ENCODE results near the gene ATG16L2. TPM values are rescaled to one million over a fixed set of nuclear protein-coding genes. Genes with fewer than 3 reads are reported as not detected.
A peak's percentile ranks its signal among the peaks of the same experiment; 100 is the strongest.

ATG16L2 gene
- total RNA-seq, 6 experiments from 2014 or later, result 8.6 to 23.8 (median 15.4) TPM

DNA sequence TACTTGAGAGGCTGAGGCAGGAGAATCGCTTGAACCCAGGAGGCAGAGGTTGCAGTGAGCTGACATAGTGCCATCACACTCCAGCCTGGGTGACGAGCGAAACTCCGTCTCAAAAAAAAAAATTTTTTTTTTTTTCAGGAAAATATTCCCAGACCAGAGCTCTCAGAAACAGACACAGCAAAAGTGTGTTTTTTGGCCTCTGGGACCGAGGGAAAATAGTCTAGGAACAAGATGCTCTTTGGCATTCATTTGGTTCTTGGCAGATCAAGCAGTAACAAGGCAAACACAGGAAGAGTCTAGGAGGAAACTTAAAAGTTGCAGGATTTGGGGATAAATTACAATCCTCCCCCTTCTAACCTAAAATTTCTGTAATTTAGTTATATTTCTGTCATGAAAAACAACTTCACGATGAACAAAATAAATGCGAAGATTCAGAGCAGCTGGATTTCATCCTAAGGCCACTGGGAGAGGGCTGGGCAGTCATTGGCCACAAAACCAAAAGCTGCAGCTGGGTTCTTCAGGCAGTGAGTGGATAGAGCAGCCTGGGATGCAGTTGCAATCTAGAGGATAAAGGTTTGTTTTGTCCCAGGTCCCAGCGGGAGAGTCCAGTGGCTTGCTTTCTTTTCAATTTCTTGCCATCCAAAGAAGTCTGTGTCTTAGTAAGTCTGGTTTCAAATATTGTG, 19.7 kb downstream of the ATG16L2 start:
- H3K4me3 ChIP-seq, result no peak overlapping the region
- no peak for TF ChIP-seq POLR2A (IDR thresholded peaks at IDR 0.05)
- TF ChIP-seq, protein P1, sequence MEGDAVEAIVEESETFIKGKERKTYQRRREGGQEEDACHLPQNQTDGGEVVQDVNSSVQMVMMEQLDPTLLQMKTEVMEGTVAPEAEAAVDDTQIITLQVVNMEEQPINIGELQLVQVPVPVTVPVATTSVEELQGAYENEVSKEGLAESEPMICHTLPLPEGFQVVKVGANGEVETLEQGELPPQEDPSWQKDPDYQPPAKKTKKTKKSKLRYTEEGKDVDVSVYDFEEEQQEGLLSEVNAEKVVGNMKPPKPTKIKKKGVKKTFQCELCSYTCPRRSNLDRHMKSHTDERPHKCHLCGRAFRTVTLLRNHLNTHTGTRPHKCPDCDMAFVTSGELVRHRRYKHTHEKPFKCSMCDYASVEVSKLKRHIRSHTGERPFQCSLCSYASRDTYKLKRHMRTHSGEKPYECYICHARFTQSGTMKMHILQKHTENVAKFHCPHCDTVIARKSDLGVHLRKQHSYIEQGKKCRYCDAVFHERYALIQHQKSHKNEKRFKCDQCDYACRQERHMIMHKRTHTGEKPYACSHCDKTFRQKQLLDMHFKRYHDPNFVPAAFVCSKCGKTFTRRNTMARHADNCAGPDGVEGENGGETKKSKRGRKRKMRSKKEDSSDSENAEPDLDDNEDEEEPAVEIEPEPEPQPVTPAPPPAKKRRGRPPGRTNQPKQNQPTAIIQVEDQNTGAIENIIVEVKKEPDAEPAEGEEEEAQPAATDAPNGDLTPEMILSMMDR (IDR thresholded peaks at IDR 0.05), result no peak
- DNase-seq (no peak), ATAC-seq (no peak)
- H3K27ac ChIP-seq, result peak overlapping the region; percentile 8 to 39 (median 39)
- no peaks in the 10 kb centered on the region for H3K27me3 ChIP-seq
- intact Hi-C loops (cut with DNase I), result loop anchor here in 1 of 2 donors (5.0 to 10.0 kb wide), 2 partner anchors 343 to 411 kb away; no protein-coding TSS in a partner anchor
- H3K36me3 ChIP-seq, result peaks cover 0 to 19% (median 8%) of the 10 kb centered on the region in 4 donors
- H3K9me3 ChIP-seq, result no peaks in the 10 kb centered on the region
- H3K4me1 ChIP-seq, result peaks cover 0 to 4% (median 0%) of the 10 kb centered on the region in 4 donors
- WGBS (ENCODE audit: insufficient coverage, low coverage, low lambda C conversion rate, missing lambda C conversion rate), result 53% methylated on average over 7 of the region's 8 CpGs

DNA sequence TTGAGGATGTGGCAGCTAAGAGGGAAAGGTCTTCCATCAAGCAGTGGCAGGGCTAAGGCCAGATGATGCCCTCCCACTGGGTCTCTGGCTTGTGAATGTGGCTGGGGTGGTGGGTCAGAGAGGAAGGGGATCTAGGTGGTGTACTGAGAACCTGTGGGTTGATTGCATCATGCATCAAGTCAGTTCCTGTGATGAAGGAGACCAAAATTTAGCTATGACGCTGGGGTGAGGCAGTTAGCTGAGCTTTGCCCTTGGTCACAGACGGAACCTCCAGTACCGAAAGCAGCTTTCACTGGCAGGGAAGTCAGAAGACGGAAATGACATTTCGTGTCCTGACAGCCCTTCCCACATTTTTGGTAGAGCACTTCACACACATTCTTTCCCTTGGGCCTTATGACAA, 20.7 kb downstream of the ATG16L2 start:
- intact Hi-C loops (cut with DNase I), result loop anchor here (5.0 to 10.0 kb wide), 3 partner anchors 342 to 410 kb away; no protein-coding TSS in a partner anchor
- DNase-seq (no peak), ATAC-seq (peak in 2 of 4 donors; percentile 11 to 28)
- peaks cover 0 to 4% (median 0%) of the 10 kb centered on the region in 4 donors for H3K4me1 ChIP-seq
- H3K27ac ChIP-seq, result peak overlapping the region; percentile 33 to 40 (median 39)
- no peak for TF ChIP-seq POLR2A (IDR thresholded peaks at IDR 0.05)
- TF ChIP-seq, protein P1 (IDR thresholded peaks at IDR 0.05), result no peak
- WGBS (ENCODE audit: insufficient coverage, low coverage, low lambda C conversion rate, missing lambda C conversion rate), result 51% methylated on average over 5 of the region's 5 CpGs
- peaks cover 0 to 23% (median 8%) of the 10 kb centered on the region in 4 donors for H3K36me3 ChIP-seq
- no peaks in the 10 kb centered on the region for H3K27me3 ChIP-seq
- H3K9me3 ChIP-seq, result no peaks in the 10 kb centered on the region
- no peak overlapping the region for H3K4me3 ChIP-seq

DNA sequence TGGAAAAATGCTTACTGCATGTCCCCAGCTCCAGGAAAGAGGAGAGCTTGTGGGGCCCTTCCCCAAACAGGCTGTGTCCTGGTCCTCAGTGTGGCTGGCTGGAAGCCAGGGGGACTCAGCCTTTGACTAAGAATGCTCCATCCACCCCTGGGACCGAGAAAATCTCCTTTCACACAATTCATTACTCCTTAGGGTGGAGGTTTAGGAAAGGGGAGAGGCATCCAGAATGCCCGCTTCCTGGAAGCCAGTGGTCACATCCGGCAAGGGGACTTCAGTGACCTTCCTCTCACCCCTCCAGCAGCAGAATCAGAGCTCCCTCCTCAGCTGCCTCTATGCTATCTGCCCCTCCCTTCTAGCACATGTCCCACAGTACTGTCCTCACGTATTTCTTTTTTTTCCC, 21.9 kb downstream of the ATG16L2 start:
- intact Hi-C loops (cut with DNase I), result loop anchor here (5.0 to 10.0 kb wide), 2 partner anchors 346 to 409 kb away; no protein-coding TSS in a partner anchor
- whole genome bisulfite sequencing (ENCODE audit: insufficient coverage, low coverage, low lambda C conversion rate, missing lambda C conversion rate), result 50% methylated on average over 1 of the region's 4 CpGs
- H3K36me3 ChIP-seq, result peaks cover 0 to 34% (median 9%) of the 10 kb centered on the region in 4 donors
- ATAC-seq, result peak; percentile 45 to 64 (median 53)
- no peaks in the 10 kb centered on the region for H3K27me3 ChIP-seq
- H3K4me3 ChIP-seq, result no peak overlapping the region
- peaks cover 0 to 4% (median 0%) of the 10 kb centered on the region in 4 donors for H3K4me1 ChIP-seq
- TF ChIP-seq, protein P1 (IDR thresholded peaks at IDR 0.05), result no peak
- no peak for TF ChIP-seq POLR2A (IDR thresholded peaks at IDR 0.05)
- H3K27ac ChIP-seq, result peak overlapping the region; percentile 58 to 64 (median 60)
- H3K9me3 ChIP-seq, result no peaks in the 10 kb centered on the region
- peak in 2 of 3 donors; percentile 40 to 59 for DNase-seq

DNA sequence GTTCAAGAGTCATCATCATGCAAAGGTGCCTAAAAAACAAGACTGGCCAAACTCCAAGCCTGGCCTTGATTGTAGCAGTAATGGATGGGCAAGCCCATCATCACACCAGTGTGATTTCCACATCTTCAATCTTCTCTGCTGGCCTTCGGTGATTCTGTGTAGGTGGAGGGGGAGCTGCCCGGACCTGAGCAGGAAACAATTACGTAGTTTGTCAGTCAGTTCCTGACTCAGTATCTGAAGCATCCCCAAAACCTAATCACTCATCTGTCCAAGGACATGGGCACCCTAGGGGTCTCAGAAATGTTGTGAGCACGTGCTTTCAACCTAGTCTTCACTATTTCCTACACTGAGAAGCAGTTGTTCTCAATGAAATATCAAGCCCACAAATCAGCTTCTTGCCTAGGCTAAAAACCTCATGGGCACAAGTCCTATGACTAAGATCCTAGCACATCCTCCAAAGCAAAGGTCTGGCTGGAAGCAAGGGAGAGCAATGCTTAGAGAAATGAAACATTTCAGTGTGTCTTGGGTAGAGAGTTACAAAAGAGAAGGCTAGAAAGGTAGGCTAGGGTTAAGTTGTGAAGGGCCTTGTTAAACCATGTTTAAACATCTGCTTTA, 24.6 kb downstream of the ATG16L2 start:
- Histone ChIP-seq H3K27ac (no peak overlapping the region), H3K9me3 (no peaks in the 10 kb centered on the region), H3K27me3 (no peaks in the 10 kb centered on the region), H3K4me1 (no peaks in the 10 kb centered on the region), H3K4me3 (no peak overlapping the region), H3K36me3 (peaks cover 0 to 55% (median 13%) of the 10 kb centered on the region in 4 donors)
- ATAC-seq (no peak), DNase-seq (no peak)
- WGBS (ENCODE audit: insufficient coverage, low coverage, low lambda C conversion rate, missing lambda C conversion rate), result 53% methylated on average over 2 of the region's 4 CpGs
- intact Hi-C loops (cut with DNase I), result loop anchor here (5.0 to 10.0 kb wide), 2 partner anchors 344 to 406 kb away; no protein-coding TSS in a partner anchor
- TF ChIP-seq, protein P1 (IDR thresholded peaks at IDR 0.05), result no peak
- no peak for TF ChIP-seq POLR2A (IDR thresholded peaks at IDR 0.05)
